HG03135 (cell line): ENCODE results near the gene RALGDS.

Experiments
- ATAC-seq: cut with Tn5 transposase; IDR thresholded peaks from one replicate; pipeline ENCODE4 v1.9.1; 2021; ENCODE audit warnings: mild to moderate bottlenecking, moderate library complexity; ENCODE audit not compliant: unreplicated experiment

Gene RALGDS

DNA sequence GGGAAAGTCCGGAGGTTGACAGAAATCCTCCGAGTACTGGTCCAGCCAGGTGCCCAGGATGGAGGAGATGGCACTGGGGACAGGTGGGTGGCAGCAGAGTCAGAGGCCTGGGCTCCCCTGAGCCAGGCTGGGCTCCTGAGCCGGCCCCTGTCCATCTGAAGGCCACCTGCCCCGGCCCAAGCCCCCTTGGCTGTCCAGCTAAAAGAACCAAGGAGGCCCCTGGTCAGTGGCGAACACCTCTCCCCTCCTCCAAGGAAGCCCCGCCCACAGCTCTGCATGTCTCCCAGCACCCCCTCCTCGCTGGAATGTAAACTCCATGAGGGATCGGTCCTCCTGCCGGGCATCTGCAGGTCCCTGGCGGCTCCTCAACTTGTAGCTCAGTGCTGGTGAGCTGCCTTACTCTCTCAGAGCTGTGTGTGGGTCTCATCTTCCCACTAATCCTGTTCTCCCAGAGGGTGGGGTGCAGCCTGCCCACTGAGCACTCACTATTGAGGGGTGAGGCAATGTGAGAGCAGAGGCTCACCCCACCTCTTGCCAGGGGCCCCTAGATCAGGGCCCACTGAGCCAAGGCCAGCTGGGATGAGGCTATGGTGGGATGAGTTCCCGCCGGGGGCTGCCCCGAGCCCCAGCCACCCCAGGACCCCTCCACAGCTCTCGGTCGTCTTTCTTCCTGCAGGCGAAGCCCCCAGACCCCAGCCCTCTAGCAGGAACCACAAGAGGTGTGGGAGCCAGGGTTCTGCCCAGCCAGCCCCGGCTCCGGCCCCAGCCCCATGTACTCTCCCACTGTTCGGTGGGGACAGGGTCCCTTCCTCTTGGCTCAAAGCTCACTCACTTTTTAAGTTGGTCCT lies 12.0 kb downstream of the RALGDS start:
- ATAC-seq, result no peak

GRCh38 chr9:133107961-133108793 lies 12.9 kb downstream of the RALGDS start:
- ATAC-seq, result no peak

GRCh38 chr9:133107245-133107722 lies 13.8 kb downstream of the RALGDS start:
- no peak for ATAC-seq

GRCh38 chr9:133106511-133107244 lies 14.4 kb downstream of the RALGDS start:
- no peak for ATAC-seq

DNA sequence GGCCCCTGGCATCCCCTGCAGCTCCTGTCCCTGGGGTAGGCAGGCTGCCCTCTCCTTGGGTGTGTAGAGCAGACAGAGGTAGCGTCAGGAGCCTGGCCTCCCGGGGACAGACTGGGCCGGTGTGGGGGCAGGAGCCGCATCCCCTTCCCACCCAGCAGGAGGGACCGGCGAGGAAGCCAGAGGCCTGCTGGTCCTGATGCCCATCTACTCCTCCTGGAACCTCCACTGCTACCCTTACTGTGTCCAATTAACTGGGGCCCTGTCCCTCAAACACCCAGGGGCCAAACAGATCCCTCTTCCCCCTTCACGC lies 15.6 kb downstream of the RALGDS start:
- no peak for ATAC-seq

GRCh38 chr9:133104718-133105460 lies 16.2 kb downstream of the RALGDS start:
- no peak for ATAC-seq

- no peak for ATAC-seq
Measured at GRCh38 chr9:133103987-133104505, 17.0 kb downstream of the RALGDS start.

DNA sequence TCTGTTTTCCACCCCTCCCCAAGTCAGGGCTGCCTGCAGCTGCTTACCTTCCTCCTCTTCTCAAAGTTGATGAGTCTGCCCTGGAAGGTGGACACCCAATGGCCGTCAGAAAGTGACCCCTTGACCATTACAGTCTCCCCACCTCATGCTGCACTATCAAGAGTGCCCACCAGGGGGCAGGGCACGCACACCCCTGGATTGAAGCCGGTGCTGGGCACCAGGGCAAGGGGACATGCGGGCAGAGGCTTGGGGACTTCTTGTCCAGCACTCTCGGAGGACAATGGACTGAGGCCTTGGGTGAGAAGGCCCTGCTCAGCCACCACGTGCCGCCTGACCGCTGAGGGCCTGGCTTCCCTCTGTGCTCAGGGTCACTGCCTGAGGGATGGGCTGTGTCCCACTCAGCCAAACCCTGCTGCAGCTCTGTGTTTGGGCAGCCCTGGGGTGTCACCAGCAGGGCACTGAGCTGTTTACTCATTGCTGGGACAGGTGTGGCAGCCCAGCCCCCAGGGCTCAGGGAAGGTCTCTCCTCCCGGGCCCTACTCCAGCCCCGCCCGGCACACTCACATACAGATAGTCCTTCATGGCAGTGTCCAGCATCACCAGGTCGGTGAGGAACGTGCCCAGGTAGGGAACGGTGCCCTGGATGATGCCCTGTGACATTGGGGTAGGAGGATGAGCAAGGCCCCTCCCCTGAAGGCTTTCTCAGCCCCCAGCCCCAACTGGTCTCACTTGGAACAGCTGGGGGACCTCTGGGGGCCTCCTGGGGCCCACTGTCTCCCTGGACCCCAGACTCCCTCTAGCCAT lies 17.7 kb downstream of the RALGDS start:
- ATAC-seq, result no peak

GRCh38 chr9:133102190-133103021 lies 18.6 kb downstream of the RALGDS start:
- ATAC-seq, result no peak

- ATAC-seq, result no peak
Measured at GRCh38 chr9:133101356-133102189, 19.5 kb downstream of the RALGDS start.

DNA sequence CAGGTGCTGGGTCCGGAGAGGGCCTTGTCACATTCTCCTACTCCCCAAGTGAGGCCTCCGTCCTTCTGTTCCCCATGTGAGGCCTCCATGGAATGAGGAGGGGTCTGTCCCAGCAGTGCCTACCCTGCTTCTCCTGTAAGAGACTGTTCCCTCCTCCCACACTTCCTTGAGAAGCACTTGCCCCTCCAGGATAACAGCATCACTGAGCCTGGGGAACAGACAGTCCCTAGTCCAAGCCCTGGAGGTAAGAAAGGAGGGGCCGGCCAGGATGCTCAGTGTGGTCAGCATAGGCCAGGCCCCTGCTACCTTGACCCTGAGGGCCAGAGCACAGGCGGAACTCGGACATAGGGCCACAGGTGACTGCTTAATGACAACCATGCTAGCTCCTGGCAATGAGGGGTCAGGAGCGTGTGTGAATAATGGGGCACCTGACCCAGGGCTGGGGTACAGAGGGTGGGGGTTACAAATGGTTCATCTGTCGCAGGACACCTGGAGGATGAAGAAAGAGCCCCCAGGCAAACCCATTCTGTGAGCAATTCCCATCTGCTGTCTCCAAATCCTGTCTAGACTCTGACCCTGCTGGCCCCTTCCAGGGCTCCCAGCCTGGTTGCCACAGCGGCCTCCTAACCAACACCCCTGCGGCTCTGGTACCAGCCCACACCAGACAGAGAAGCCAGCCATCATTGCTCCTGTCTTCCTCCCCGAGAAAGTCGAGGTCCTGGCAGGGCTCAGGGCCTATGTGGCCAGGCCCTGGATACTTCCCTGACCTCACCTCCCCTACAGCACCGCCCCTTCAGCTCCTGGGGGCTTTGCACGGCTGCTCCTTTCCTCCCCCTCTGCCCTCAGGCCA lies 20.3 kb downstream of the RALGDS start:
- ATAC-seq, result no peak

DNA sequence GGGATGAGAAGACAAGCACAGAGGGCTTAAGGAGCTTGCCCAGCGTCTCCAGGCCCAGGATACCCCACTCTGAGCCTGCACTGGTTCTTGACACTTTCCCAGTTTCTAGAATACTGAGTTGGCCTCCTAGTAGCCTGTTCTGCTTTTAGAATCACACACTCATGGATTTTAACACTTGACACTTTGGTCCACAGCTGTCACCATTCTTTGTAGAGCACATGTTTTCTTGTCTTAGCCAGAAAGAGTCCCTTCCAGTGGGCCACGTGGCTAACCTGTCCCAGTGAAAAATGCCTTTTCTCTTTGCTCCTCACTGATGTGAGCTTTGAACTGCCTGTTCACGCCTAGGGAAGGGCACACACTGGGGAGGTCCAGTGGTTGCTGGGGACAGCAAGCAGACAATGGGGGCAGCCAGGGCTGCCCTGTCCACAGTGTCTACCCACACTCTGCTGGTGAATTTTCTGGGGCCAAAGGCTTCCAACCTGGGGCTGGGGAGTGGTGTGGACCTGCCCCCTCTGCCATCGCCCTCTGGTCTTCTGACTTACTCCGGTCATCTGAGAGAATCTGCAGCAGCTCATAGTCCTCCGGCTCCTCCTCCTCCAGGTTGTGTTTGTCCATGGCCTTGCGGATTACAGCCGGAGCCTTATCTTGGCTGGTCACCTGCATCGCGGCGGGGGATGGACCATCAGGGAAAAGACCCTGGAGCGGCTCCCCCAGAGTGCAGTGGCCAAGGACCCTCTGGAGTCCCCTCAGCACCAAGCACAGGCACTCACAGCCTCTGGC lies 21.1 kb downstream of the RALGDS start:
- ATAC-seq, result no peak

GRCh38 chr9:133098871-133099270 lies 22.2 kb downstream of the RALGDS start:
- no peak for ATAC-seq

DNA sequence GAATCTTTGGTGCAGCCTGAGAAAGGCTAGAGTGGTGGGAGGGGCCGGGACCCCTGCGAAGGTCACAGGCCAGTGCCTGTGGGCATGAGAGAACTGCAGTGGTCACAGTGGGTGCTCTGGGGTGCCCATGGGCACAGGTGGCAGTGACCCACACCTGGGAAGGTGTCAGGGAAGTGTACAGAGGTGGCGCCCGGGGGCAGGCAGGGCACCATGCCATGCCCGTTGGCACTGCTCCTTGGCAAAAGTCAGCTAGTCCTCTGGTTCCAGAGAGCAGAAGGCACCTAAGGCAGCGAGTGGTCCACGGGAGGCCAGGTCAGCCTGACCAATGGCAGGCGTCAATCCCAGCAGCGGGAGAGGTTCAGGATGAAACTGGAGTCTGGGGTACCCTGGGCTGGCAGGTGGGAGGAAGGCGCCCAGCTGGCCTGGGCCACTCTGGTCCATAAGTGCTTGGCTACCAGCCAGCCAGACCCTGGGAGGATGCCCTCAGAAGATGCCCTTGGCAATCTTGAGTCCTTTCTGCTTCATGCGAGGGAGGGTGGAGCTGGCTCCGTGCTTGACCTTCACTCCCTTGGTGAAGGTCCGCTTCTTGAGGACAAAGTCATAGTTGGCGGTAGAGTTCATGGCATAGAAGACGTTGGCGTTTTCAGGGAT lies 22.8 kb downstream of the RALGDS start:
- ATAC-seq, result no peak

DNA sequence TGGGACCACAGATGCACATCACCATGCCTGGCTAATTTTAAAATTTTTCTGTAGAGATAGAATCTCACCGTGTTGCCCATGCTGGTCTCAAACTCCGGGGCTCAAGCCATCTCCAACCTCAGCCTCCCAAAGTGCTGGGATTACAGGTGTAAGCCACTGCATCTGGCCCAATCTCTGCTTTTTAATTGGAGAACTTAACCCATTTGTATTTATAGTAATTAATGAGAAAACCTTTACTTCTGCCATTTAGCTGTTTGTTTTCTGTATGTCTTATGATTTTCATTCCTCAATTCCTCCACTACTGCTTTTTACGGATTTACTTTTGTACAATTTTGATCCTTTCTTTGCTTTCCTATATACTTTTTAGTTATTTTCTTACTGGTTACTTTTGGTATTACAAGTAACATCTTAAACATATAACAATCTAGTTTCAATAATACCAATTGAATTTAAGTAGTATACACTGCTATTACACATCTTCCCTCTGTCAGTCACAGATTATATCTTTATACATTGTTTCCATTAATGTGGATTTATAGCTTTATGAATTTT lies 26.1 kb downstream of the RALGDS start:
- no peak for ATAC-seq
